GM21786 (cell line): ENCODE measurements around the gene CUL4A.

Source experiments
- ATAC-seq: cut with Tn5 transposase; IDR thresholded peaks from one replicate; pipeline ENCODE4 v1.9.1; 2021; ENCODE audit not compliant: unreplicated experiment

The CUL4A gene

GRCh38 chr13:113207890-113208420, 1.5 kb upstream of the CUL4A start:
- peak; percentile 5 for ATAC-seq

DNA sequence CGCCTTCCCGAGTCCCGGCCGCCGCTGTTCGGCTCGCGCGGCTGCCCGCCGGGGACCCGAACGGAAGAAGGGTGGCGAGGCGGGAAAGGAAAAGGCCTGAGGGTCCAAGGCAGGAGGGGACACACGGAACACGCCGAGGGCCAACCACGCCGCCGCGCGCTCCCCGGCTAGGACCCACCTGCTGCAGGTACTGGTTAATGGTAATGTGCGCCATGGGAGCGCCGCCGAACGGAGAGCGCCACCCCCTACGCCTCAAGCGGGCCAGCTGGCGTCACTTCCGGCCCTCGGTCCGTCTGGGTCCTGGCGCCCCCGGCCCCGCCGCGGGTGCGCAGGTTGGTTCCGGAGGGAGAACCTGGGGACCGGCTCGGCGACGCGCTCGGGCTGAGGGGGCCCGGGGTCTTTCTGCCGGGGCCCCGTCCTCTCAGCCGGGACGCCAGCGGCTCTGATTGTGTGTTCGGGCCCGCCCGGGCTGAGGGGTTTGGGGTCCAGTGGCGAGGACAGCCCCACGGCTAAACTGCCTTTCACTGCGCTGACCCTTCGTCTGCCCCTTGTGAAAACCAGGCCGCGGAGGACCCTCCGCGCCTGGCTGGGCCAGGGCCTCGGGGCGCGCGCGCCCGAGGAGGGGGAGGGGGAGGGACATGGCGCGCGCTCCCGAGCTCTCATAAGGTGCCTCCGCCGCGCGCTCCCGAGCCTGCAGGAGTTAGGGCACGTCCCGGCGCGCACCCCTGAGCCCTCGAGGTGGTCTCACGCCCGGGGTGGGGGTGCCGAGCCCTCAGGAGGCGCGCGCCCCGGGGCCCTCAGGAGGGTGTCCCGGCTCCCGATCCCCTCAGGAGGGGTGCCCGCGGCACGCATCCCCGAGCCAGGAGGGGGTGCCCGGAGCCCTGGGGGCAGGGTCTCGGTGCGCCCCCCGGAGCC, 735 bp upstream of the CUL4A start, which contains the start of gene PCID2:
TSS of gene PCID2 (minus strand) at position 249 of the 915 bp plus-strand sequence. CDS start at position 214, 35 bp downstream.
- ATAC-seq = peak; percentile 77

- peak; percentile 30 for ATAC-seq
Observed at GRCh38 chr13:113209759-113210421, 477 bp downstream of the CUL4A start.

- ATAC-seq = no peak
Observed at GRCh38 chr13:113210833-113211232, 1.4 kb downstream of the CUL4A start.

DNA sequence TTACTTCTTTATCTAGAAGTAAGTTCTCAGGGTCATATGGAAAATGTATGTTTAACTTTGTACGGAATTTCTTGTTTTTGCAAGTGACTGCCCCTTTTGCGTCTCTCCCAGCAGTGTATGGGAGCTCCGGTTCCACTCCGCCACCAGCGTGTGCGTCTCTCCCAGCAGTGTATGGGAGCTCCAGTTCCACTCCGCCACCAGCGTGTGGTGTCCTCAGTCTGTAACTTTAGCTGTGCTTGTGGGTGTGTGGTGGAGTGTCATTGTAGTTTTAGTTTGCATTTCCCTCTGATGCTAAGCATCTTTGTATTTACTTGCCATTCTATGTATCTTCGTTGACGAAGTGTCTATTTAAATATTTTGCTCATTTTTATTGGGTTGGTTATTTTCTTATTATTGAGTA, 2.4 kb downstream of the CUL4A start:
- no peak for ATAC-seq

- no peak for ATAC-seq
Observed at GRCh38 chr13:113216254-113217048, 7.0 kb downstream of the CUL4A start.

GRCh38 chr13:113218586-113218985, 9.2 kb downstream of the CUL4A start:
- no peak for ATAC-seq

DNA sequence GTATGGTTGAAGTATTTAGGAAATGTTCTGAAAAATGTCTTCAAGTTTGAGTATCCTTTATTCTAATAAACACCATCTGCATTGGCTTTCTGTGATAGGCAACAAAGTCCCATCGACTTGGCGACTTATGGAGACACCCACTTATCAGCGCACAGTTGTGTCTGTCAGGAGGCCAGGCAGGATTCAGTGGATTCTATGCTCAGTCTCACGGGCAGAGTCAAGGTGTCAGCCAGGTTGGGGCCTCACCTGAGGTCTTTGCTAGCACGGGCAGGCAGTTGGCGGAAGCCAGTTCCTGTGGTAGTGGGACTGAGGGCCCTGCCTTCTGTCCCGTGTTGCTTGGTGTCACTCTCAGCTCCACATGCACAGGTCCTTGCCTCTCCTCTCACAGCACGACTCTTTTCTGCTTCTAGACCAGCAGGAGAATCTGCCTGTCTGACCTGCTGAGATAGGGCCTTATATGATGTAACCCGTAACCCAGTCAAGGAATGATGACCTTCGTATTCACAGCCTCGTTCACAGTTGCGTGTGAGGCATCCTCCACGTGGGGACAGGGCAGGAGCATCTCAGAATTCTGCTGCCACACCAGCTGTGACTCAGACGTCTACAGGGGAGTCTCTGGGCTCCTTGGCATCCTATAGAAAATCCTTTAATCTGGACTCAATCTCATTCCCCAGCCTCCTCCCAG, 10.0 kb downstream of the CUL4A start:
- ATAC-seq = no peak

DNA sequence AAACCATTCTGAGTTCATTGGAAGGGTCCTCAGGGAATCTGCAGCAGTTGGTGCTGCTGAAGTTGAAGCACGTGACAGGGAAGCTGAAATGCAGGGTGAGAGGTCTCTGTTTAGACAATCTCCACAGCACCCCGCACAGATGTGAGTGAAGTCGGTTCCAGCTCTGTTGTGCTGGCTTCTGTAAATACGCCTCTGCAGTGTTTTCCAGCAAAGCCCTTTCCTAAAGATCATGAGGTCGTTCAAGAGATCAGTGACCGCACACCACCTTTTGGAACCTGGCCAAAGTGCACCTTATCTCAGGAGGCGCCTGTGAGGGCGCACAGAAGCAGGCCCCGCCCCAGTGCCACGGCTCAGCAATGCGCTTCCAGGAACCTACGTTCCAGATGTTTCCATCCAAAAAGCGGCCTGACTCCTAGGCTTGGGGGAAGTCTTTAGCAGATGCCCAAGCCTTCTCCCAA, 10.8 kb downstream of the CUL4A start:
- ATAC-seq = no peak

DNA sequence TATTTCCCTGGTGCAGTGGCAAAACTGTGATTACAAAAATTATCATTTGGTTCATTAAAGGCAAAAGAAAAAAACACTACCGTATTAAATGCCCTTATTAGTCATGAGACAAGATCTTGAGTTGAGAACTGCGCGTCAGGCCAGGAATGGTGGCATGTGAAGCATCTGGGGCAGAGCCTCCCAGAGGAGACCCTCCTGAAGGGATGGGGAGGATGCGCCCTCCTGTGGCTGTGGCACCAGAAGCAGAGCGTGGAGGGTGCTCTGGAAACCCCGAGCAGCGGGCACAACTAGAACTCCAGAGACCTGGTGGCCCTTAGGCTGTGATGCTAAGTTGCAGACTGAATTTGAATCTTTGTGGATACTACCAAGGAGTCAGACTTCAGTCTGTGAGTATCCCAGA, 11.5 kb downstream of the CUL4A start:
- no peak for ATAC-seq

DNA sequence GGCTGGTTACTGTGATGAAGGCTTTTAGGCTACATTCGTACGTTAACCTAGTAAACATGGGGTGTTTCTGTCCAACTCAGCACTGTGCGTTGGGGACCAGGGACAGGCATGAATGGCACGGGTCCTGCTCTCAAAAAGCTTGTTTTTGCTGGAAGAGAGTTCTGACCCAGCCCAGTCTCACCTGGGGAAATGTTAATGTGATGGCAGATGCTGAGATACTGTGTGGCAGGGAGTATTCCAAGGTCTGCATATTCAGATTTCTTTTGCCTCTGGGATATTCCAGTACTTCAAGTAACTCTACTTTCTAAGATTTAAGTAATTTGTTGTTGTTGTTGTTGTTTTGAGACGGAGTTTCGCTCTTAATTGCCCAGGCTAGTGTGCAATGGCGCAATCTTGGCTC, 13.7 kb downstream of the CUL4A start:
- ATAC-seq = no peak

GRCh38 chr13:113224486-113224885, 15.1 kb downstream of the CUL4A start:
- ATAC-seq = no peak

DNA sequence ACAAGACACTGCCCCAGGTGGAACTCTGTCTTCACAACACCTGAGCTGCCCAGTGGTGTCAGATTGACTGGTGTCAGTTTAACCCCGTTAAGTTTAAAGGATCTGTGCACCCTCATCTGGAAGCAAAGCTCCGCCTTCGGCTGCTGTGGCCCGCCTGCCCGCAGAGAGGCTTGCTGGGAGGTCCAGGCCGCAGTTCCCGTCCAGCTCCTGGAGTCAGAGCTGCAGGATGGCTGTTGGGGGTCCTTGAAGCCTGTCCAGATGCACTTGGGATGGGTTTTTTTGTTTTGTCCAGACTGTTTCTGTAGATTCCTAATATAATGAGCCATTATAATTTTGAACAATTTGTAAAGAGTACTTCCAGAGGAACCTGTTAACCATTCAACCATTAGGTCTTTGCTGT, 16.1 kb downstream of the CUL4A start:
- no peak for ATAC-seq

DNA sequence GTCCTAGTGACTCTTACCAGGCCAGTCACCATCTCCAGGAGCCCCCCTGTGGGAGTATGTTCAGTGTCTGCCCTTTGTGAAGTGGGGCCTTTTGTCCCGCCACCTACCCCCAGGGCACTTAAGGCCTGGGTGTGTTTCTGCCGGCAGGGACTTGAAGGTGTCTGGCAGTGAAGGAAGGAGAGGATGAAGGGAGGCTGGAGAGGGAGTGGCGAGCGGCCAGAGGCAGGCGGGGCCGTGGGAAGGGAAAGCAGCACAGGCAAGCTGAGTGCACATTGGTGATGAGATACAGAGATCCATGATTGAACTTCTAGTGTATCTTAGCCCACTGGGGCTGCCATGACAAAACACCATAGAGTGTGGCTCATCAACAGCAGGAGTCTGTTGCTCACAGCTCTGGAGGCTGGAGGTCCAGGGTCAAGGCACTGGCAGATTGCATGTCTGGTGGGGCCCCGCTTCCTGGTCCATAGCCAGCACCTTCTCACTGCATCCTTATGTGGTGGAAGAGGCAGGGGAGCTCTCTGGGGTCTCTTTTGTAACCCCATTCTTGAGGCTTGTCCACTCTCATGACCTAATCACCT, 17.5 kb downstream of the CUL4A start:
- no peak for ATAC-seq

GRCh38 chr13:113229161-113229560, 19.7 kb downstream of the CUL4A start:
- no peak for ATAC-seq

GRCh38 chr13:113229791-113230190, 20.4 kb downstream of the CUL4A start:
- no peak for ATAC-seq

DNA sequence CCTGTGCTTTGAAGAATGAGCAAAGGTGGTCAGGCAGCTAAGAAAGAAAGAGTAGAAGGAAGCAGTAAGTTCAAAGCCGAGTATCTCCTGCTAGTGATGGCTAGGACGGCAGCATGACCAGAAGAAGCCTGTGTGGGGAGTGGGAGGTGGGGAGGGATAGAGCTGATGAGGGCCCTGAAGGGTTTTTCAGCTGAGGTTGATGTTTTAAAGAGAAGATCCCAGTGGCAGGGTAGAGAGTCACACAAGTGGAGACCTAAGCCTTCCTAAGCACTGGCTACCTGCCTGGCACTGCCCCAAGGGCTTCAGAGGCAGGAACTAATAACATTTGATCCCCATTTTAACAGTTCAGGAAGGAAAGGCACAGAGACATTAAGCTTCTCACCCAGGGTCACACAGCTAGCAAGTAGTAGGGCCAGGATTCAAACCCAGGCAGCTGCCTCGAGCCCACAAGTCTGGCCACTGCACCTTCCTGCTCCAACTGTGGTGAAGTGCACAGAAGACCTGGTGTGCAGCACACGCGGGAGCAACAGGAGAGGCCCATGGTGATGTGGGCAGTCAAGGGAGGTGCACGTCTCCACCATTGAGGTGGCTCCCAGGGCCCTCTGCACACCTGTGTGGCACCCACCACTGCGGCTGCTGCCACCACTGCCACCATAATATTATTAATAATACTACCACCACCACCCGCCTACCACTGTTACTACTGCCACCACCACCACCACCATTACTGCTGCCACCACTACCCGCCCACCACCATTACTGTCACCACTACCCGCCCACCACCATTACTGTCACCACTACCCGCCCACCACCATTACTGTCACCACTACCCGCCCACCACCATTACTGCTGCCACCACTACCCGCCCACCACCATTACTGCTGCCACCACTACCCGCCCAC, 22.1 kb downstream of the CUL4A start:
- no peak for ATAC-seq

- no peak for ATAC-seq
Observed at GRCh38 chr13:113232208-113233003, 23.0 kb downstream of the CUL4A start.
